Coronary artery (tissue), 2 donors: ENCODE measurements around the gene OR10D3.

ENCODE experiments used
- DNase-seq: peaks from one replicate; pipeline ENCODE4 v3.0.0-alpha.2; 2017; ENCODE audit warnings: low spot score
- H3K27ac ChIP-seq, 2 donors: fragments of 200-600 bp; sonication (generic); one replicate each; pipeline ENCODE4 v1.5.1; 2016 to 2019
- H3K4me3 ChIP-seq: fragments of 200-600 bp; sonication (generic); 2 replicates; pipeline ENCODE4 v1.5.1; 2016; ENCODE audit warnings: mild to moderate bottlenecking, moderate library complexity
- CTCF ChIP-seq: fragments of 200-600 bp; sonication (generic); IDR thresholded peaks from one replicate; pipeline ENCODE4 v1.5.1; 2019; ENCODE audit warnings: antibody characterized with exemption

Gene OR10D3

GRCh38 chr11:124174001-124174583 lies 9.1 kb upstream of the OR10D3 start:
- no peak for TF ChIP-seq CTCF
- no peak for DNase-seq
- Histone ChIP-seq H3K27ac (no peak overlapping the region), H3K4me3 (no peak overlapping the region)

GRCh38 chr11:124176925-124177715 lies 6.0 kb upstream of the OR10D3 start:
- H3K27ac ChIP-seq = no peak overlapping the region
- DNase-seq = no peak
- H3K4me3 ChIP-seq = no peak overlapping the region
- no peak for TF ChIP-seq CTCF

GRCh38 chr11:124179310-124179709 lies 3.8 kb upstream of the OR10D3 start:
- Histone ChIP-seq H3K27ac (no peak overlapping the region), H3K4me3 (no peak overlapping the region)
- no peak for DNase-seq
- no peak for TF ChIP-seq CTCF

GRCh38 chr11:124190298-124191139 lies 7.4 kb downstream of the OR10D3 start:
- Histone ChIP-seq H3K4me3 (no peak overlapping the region), H3K27ac (no peak overlapping the region)
- DNase-seq = no peak
- no peak for TF ChIP-seq CTCF

- Histone ChIP-seq H3K4me3 (no peak overlapping the region), H3K27ac (peak overlapping the region; percentile 43 to 53)
- DNase-seq = no peak
- TF ChIP-seq CTCF = no peak
These were observed 10.3 kb downstream of the OR10D3 start for GRCh38 chr11:124193221-124194010.

- no peak for TF ChIP-seq CTCF
- Histone ChIP-seq H3K4me3 (peak overlapping the region; percentile 20), H3K27ac (peak overlapping the region; percentile 43 to 53)
- DNase-seq = no peak
These were observed 11.4 kb downstream of the OR10D3 start for GRCh38 chr11:124194293-124195188.
